DOHH2 (cell line): Measurements from ENCODE around the gene PAPOLA.

Experiments
- EZH2phosphoT487 ChIP-seq: fragments of 200-600 bp; sonication (generic); IDR thresholded peaks from 2 replicates; pipeline ENCODE4 v1.6.1; 2017; ENCODE audit warnings: borderline replicate concordance, mild to moderate bottlenecking, antibody characterized with exemption, low read length, moderate library complexity, mixed read lengths
- TF ChIP-seq, protein P1 (sequence below): fragments of 200-600 bp; sonication (generic); IDR thresholded peaks from one replicate; pipeline ENCODE4 v1.5.1; 2014; ENCODE audit warnings: antibody characterized with exemption, mild to moderate bottlenecking, low read depth, low read length; ENCODE audit not compliant: poor library complexity, severe bottlenecking

DNA sequence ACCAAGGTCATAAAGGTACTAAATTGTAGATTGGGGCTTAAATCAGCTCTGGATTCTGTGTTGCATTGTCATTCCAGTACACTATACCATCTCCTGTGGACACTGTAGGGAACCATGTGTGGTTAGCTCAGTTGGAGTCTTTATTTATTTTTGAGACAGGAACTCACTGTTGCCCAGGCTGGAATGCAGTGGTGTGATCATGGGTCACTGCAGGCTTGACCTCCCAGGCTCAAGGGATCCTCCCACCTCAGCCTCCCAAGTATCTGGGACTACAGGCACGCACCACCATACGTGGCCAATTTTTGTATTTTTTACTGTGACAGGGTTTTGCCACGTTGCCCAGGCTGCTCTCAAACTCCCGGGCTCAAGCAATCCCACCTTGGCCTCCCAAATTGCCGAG is 6.7 kb downstream of the PAPOLA start:
- TF ChIP-seq, protein P1, sequence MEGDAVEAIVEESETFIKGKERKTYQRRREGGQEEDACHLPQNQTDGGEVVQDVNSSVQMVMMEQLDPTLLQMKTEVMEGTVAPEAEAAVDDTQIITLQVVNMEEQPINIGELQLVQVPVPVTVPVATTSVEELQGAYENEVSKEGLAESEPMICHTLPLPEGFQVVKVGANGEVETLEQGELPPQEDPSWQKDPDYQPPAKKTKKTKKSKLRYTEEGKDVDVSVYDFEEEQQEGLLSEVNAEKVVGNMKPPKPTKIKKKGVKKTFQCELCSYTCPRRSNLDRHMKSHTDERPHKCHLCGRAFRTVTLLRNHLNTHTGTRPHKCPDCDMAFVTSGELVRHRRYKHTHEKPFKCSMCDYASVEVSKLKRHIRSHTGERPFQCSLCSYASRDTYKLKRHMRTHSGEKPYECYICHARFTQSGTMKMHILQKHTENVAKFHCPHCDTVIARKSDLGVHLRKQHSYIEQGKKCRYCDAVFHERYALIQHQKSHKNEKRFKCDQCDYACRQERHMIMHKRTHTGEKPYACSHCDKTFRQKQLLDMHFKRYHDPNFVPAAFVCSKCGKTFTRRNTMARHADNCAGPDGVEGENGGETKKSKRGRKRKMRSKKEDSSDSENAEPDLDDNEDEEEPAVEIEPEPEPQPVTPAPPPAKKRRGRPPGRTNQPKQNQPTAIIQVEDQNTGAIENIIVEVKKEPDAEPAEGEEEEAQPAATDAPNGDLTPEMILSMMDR = no peak
- no peak for TF ChIP-seq EZH2phosphoT487
